ENCODE data around the gene CS. TPM values are rescaled to one million over a fixed set of nuclear protein-coding genes. Genes with fewer than 3 reads are reported as not detected.
A peak's percentile ranks its signal among the peaks of the same experiment; 100 is the strongest.
"Not testable (repeated sequence)": the region's sequence is repeated elsewhere in the genome, so short reads cannot be mapped to it uniquely, and the experiment has no call there.

Gene CS
- total RNA-seq, 2 experiments from 2014 or later, result 174 to 242 TPM

GRCh38 chr12:56333679-56334489, 33.8 kb upstream of the CS start, which contains the start of gene PAN2:
TSS of gene PAN2 (minus strand) at chr12:56334000. CDS start at chr12:56333094, 906 bp downstream.
- H3K27me3 Mint-ChIP-seq, result no peaks in the 10 kb centered on the region
- peaks cover 43% of the 10 kb centered on the region for H3K4me1 Mint-ChIP-seq
- H3K4me3 Mint-ChIP-seq, result peak within 1 kb of the TSS; percentile 89
- peaks cover 2% of the 10 kb centered on the region for H3K36me3 Mint-ChIP-seq
- DNase-seq, result peak; percentile 97
- ATAC-seq, result peak; percentile 96
- H3K9me3 Mint-ChIP-seq (ENCODE audit: low read depth), result no peaks in the 10 kb centered on the region
- CTCF ChIA-PET, result interaction anchor here (0.6 to 2.8 kb wide), 10 partner anchors 10 to 303 kb away, joined by 3 to 9 read pairs (median 4); partner anchors contain the start of genes CNPY2, CS, RNF41 and RPL41
- peak within 1 kb of the TSS; percentile 96 for H3K27ac Mint-ChIP-seq

- Mint-ChIP-seq H3K36me3 (no peaks in the 10 kb centered on the region), H3K27ac (peak overlapping the region; percentile 96), H3K4me3 (peak overlapping the region; percentile 89), H3K4me1 (peaks cover 36% of the 10 kb centered on the region), H3K27me3 (no peaks in the 10 kb centered on the region), H3K9me3 (ENCODE audit: low read depth) (no peaks in the 10 kb centered on the region)
- ATAC-seq (no peak), DNase-seq (no peak)
- CTCF ChIA-PET, result interaction anchor here (0.6 to 2.8 kb wide), 10 partner anchors 11 to 303 kb away, joined by 3 to 9 read pairs (median 4); partner anchors contain the start of genes CNPY2, CS, RNF41 and RPL41
These were observed 33.1 kb upstream of the CS start for GRCh38 chr12:56333197-56333678.

GRCh38 chr12:56332512-56333196, 32.5 kb upstream of the CS start:
- H3K27ac Mint-ChIP-seq, result peak overlapping the region; percentile 96
- DNase-seq, result no peak
- H3K4me1 Mint-ChIP-seq, result peaks cover 31% of the 10 kb centered on the region
- H3K4me3 Mint-ChIP-seq, result peak overlapping the region; percentile 89
- no peaks in the 10 kb centered on the region for H3K36me3 Mint-ChIP-seq
- H3K27me3 Mint-ChIP-seq, result no peaks in the 10 kb centered on the region
- no peaks in the 10 kb centered on the region for H3K9me3 Mint-ChIP-seq (ENCODE audit: low read depth)
- CTCF ChIA-PET, result interaction anchor here (0.7 to 2.8 kb wide), 8 partner anchors 11 to 1447 kb away, joined by 3 to 9 read pairs (median 5); partner anchors contain the start of genes CNPY2, CS, RNF41 and STAT2
- no peak for ATAC-seq

GRCh38 chr12:56330936-56331490, 30.9 kb upstream of the CS start:
- no peaks in the 10 kb centered on the region for H3K9me3 Mint-ChIP-seq (ENCODE audit: low read depth)
- H3K4me3 Mint-ChIP-seq, result no peak overlapping the region
- H3K4me1 Mint-ChIP-seq, result peaks cover 21% of the 10 kb centered on the region
- CTCF ChIA-PET, result interaction anchor here (0.7 to 1.3 kb wide), 2 partner anchors 15 to 125 kb away, joined by 3 to 4 read pairs; partner anchors contain the start of gene CNPY2
- no peaks in the 10 kb centered on the region for H3K27me3 Mint-ChIP-seq
- ATAC-seq (no peak), DNase-seq (no peak)
- H3K36me3 Mint-ChIP-seq, result peaks cover under 1% of the 10 kb centered on the region
- H3K27ac Mint-ChIP-seq, result no peak overlapping the region

GRCh38 chr12:56326533-56326932, 26.4 kb upstream of the CS start:
- CTCF ChIA-PET, result no interaction called here
- ATAC-seq, result no peak
- no peak overlapping the region for H3K27ac Mint-ChIP-seq
- H3K4me3 Mint-ChIP-seq, result no peak overlapping the region
- H3K9me3 Mint-ChIP-seq (ENCODE audit: low read depth), result no peaks in the 10 kb centered on the region
- H3K27me3 Mint-ChIP-seq, result no peaks in the 10 kb centered on the region
- H3K36me3 Mint-ChIP-seq, result peaks cover 24% of the 10 kb centered on the region
- no peak for DNase-seq
- peaks cover 12% of the 10 kb centered on the region for H3K4me1 Mint-ChIP-seq

- ATAC-seq (no peak), DNase-seq (no peak)
- no peaks in the 10 kb centered on the region for H3K27me3 Mint-ChIP-seq
- peaks cover 9% of the 10 kb centered on the region for H3K4me1 Mint-ChIP-seq
- CTCF ChIA-PET, result interaction anchor here (1.3 kb wide), 1 partner anchor 10 kb away, joined by 3 read pairs; the partner anchor contains the start of gene CNPY2
- no peak overlapping the region for H3K4me3 Mint-ChIP-seq
- no peaks in the 10 kb centered on the region for H3K9me3 Mint-ChIP-seq (ENCODE audit: low read depth)
- H3K27ac Mint-ChIP-seq, result no peak overlapping the region
- peaks cover 24% of the 10 kb centered on the region for H3K36me3 Mint-ChIP-seq
These were observed 26.0 kb upstream of the CS start for GRCh38 chr12:56326126-56326525.

GRCh38 chr12:56324206-56324605, 24.1 kb upstream of the CS start:
- Mint-ChIP-seq H3K4me3 (no peak overlapping the region), H3K9me3 (ENCODE audit: low read depth) (no peaks in the 10 kb centered on the region), H3K4me1 (peaks cover 8% of the 10 kb centered on the region), H3K27me3 (no peaks in the 10 kb centered on the region), H3K36me3 (peaks cover 28% of the 10 kb centered on the region), H3K27ac (no peak overlapping the region)
- CTCF ChIA-PET, result no interaction called here
- no peak for ATAC-seq
- DNase-seq, result no peak

GRCh38 chr12:56321610-56322009, 21.5 kb upstream of the CS start:
- not testable (repeated sequence) for H3K27ac Mint-ChIP-seq; H3K4me3 Mint-ChIP-seq; H3K27me3 Mint-ChIP-seq; ATAC-seq; H3K9me3 Mint-ChIP-seq (ENCODE audit: low read depth); DNase-seq
- H3K4me1 Mint-ChIP-seq, result peaks cover 15% of the 10 kb centered on the region
- peaks cover 33% of the 10 kb centered on the region for H3K36me3 Mint-ChIP-seq
- CTCF ChIA-PET, result interaction anchor here (0.7 to 1.4 kb wide), 3 partner anchors 21 to 125 kb away, joined by 3 read pairs; no protein-coding TSS in a partner anchor

- Mint-ChIP-seq H3K27ac (no peak overlapping the region), H3K9me3 (ENCODE audit: low read depth) (no peaks in the 10 kb centered on the region), H3K36me3 (peaks cover 33% of the 10 kb centered on the region), H3K4me3 (no peak overlapping the region), H3K4me1 (peaks cover 18% of the 10 kb centered on the region), H3K27me3 (no peaks in the 10 kb centered on the region)
- ATAC-seq, result no peak
- CTCF ChIA-PET, result interaction anchor here (0.7 to 1.4 kb wide), 3 partner anchors 21 to 124 kb away, joined by 3 read pairs; no protein-coding TSS in a partner anchor
- no peak for DNase-seq
These were observed 20.9 kb upstream of the CS start for GRCh38 chr12:56321027-56321426.

GRCh38 chr12:56317675-56318074, 17.5 kb upstream of the CS start:
- H3K27me3 Mint-ChIP-seq, result no peaks in the 10 kb centered on the region
- DNase-seq (no peak), ATAC-seq (no peak)
- peaks cover 20% of the 10 kb centered on the region for H3K4me1 Mint-ChIP-seq
- no peaks in the 10 kb centered on the region for H3K9me3 Mint-ChIP-seq (ENCODE audit: low read depth)
- no peak overlapping the region for H3K4me3 Mint-ChIP-seq
- peak overlapping the region; percentile 26 for H3K27ac Mint-ChIP-seq
- CTCF ChIA-PET, result interaction anchor here (0.6 to 3.2 kb wide), 2 partner anchors 31 to 146 kb away, joined by 3 to 17 read pairs; no protein-coding TSS in a partner anchor
- peaks cover 20% of the 10 kb centered on the region for H3K36me3 Mint-ChIP-seq

GRCh38 chr12:56315622-56316473, 15.7 kb upstream of the CS start, which contains the start of gene CNPY2:
TSS of gene CNPY2 (minus strand) at chr12:56315988. CDS start at chr12:56315217, 771 bp downstream.
- no peaks in the 10 kb centered on the region for H3K9me3 Mint-ChIP-seq (ENCODE audit: low read depth)
- peak; percentile 93 for ATAC-seq
- H3K36me3 Mint-ChIP-seq, result peaks cover 19% of the 10 kb centered on the region
- peak within 1 kb of the TSS; percentile 98 for H3K4me3 Mint-ChIP-seq
- peaks cover 20% of the 10 kb centered on the region for H3K4me1 Mint-ChIP-seq
- peak; percentile 98 for DNase-seq
- CTCF ChIA-PET, result interaction anchor here (0.6 to 3.2 kb wide), 16 partner anchors 9 to 207 kb away, joined by 3 to 17 read pairs (median 4); partner anchors contain the start of genes IL23A, PAN2, RNF41 and SMARCC2
- H3K27me3 Mint-ChIP-seq, result no peaks in the 10 kb centered on the region
- peak within 1 kb of the TSS; percentile 98 for H3K27ac Mint-ChIP-seq

GRCh38 chr12:56315249-56315621, 15.1 kb upstream of the CS start:
- ATAC-seq (no peak), DNase-seq (no peak)
- Mint-ChIP-seq H3K4me1 (peaks cover 20% of the 10 kb centered on the region), H3K27me3 (no peaks in the 10 kb centered on the region), H3K4me3 (peak overlapping the region; percentile 98), H3K36me3 (peaks cover 24% of the 10 kb centered on the region), H3K27ac (peak overlapping the region; percentile 98), H3K9me3 (ENCODE audit: low read depth) (no peaks in the 10 kb centered on the region)
- CTCF ChIA-PET, result interaction anchor here (1.2 to 3.2 kb wide), 7 partner anchors 8 to 149 kb away, joined by 3 to 17 read pairs (median 6); partner anchors contain the start of genes PAN2, RNF41 and SMARCC2

Data from activated CD8-positive, alpha-beta memory T cell treated with anti-CD3 and anti-CD28 coated beads, Interleukin-2, amount 10 ng/mL, durations not matched to agents 7 days and 5 days (primary cell).